ENCODE results near the gene MTAP.

MTAP gene

DNA sequence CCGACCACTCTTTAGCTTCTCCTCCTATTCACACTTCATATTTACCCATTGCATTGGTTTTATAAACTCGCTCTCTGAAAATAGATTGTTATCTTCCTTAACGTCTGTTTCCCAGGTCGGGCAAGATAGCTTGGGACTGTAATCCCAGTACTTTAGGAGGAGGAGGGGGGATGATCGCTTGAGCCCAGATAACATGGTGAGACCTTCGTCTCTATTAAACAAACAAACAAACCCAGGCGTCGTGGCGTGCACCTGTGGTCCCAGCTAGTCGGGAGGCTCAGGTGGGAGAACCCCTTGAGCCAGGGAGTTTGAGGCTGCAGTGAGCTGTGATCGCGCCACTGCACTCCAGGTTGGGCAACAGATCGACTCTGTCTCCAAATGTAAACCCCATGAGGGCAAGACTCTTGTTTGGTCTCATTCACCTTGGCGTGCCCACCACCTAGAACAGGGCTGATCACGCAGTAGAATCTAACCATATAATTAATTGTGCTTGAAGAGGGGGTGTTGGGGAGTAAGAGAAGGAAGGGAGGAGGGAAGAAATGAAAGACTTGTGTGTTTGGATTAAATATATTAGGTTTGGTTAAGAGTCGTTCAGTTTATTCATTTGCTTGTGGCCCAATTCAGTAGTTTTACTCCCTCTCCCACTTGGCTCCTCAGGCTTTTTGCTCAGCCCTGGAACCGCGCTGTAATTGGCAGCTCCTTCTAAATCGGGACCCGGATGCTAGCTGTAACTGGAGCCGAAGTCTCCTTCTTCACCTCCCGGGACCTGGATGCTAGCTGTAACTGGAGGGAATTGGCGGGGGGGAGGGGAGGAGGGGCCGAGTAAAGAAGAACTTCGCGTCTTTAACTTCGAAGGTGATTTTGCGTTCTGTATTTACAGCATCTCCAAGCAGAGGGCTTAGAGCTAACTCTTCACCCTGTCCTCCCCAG lies 166.8 kb downstream of the MTAP start:
- no peak for DNase-seq (ENCODE audit: low read depth)

DNA sequence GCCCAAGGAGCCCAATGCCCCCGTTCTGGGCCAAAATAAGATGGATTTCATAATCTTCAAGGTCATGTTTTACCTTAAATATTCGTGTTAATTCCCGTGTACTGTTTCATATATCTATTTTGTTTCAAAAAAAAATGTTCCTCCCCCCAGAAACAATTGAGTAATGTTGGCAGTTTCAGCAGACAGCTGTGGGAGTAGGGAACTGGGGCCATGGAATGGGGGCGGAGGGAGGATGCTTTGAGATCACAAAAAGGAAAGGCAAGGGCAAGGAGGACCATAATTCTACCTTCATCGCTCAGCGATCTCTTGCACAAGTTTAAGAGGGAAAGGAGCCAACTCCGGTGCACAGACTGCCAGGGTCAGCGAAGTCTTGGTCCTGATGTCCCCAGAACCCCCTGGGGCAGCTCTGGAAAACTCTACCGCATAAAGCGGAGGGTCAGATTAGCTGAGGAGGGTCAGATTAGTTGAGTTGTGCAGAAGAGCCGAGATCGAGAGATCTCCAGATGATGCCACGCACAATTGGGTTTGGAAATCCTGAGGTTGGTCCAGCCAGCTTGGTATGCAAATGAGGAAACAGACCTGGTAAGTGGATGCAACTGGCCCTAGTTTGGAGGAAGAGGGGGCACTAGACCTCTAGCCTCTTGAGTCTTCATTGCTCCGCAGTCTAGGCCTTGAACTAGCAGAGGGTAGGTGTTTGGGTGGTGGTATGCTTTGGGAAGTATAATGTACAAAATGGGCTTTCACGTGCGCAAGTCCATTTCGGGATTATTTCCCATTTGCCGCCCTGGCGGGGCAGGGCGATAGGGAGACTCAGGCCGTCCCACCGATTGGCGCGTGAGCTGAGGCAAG lies 167.7 kb downstream of the MTAP start:
- DNase-seq (ENCODE audit: low read depth): no peak

DNA sequence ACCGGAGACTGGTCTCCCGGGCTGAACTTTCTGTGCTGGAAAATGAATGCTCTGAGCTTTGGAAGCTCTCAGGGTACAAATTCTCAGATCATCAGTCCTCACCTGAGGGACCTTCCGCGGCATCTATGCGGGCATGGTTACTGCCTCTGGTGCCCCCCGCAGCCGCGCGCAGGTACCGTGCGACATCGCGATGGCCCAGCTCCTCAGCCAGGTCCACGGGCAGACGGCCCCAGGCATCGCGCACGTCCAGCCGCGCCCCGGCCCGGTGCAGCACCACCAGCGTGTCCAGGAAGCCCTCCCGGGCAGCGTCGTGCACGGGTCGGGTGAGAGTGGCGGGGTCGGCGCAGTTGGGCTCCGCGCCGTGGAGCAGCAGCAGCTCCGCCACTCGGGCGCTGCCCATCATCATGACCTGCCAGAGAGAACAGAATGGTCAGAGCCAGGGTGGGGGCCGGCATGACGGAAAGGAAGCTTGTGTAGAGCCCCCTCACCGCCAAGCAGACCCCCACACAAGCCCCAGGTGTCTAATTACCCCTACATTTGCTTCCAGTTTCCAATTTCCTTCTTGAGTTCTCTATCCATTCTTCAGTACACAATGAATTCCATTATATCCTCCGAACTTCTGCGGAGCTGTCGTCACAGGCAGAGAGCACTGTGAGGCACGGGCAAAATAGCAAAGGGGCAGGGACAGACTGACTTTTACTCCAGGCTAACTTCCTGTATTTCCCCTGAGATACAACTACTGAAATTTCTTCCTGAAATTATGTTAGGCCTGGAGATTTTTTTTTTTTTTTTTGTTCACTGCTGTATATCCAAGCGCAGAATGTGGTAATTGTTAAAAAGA lies 168.6 kb downstream of the MTAP start:
- DNase-seq (ENCODE audit: low read depth): no peak

DNA sequence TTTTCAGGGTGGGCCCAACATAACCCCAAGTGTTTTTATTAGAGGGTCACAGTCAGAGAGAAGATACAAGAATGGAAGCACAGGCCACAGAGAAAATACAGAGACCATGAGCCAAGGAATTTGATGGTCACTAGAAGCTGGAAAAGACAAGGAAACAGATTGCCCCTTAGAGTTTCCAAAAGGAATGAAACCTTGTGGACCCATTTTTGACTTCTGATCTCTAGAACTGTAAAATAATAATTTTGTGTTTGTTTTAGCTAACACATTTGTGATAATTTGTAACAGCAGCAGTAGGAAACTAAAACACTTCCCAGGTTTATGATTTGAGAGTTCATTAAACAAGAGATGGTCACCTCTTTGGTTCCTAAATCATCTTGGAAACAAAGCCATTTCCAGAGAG lies 169.9 kb downstream of the MTAP start:
- no peak for DNase-seq (ENCODE audit: low read depth)

DNA sequence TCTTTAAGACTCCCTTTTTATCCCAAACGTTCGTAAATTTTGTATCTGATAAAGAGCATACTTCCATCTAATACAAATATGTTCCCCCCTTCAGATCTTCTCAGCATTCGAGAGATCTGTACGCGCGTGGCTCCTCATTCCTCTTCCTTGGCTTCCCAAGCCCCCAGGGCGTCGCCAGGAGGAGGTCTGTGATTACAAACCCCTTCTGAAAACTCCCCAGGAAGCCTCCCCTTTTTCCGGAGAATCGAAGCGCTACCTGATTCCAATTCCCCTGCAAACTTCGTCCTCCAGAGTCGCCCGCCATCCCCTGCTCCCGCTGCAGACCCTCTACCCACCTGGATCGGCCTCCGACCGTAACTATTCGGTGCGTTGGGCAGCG lies 171.9 kb downstream of the MTAP start:
- DNase-seq (ENCODE audit: low read depth): no peak

DNA sequence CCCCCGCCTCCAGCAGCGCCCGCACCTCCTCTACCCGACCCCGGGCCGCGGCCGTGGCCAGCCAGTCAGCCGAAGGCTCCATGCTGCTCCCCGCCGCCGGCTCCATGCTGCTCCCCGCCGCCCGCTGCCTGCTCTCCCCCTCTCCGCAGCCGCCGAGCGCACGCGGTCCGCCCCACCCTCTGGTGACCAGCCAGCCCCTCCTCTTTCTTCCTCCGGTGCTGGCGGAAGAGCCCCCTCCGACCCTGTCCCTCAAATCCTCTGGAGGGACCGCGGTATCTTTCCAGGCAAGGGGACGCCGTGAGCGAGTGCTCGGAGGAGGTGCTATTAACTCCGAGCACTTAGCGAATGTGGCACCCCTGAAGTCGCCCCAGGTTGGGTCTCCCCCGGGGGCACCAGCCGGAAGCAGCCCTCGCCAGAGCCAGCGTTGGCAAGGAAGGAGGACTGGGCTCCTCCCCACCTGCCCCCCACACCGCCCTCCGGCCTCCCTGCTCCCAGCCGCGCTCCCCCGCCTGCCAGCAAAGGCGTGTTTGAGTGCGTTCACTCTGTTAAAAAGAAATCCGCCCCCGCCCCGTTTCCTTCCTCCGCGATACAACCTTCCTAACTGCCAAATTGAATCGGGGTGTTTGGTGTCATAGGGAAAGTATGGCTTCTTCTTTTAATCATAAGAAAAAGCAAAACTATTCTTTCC lies 172.4 kb downstream of the MTAP start:
- peak; percentile 29 for DNase-seq (ENCODE audit: low read depth)

DNA sequence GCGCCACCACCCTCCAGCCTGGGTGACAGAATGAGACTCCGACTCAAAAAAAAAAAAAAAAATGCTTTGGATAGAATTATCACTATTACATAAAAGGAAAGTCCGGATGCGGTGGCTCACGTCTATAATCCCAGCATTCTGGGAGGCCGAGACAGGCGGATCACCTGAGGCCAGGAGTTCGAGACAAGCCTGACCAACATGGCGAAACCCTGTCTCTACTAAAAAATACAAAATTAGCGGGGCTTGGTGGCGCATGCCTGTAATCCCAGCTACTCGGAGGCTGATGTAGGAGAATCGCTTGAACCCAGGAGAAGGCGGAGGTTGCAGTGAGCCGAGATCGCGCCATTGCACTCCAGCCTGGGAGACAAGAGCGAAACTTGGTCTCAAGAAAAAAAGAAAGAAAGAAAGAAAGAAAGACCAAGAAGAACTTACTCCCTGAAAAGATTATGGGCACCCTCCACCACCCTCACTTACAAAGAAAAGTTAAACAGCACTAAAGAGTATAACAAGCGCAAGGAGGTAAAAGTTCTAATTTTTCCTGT lies 174.0 kb downstream of the MTAP start:
- no peak for DNase-seq (ENCODE audit: low read depth)

DNA sequence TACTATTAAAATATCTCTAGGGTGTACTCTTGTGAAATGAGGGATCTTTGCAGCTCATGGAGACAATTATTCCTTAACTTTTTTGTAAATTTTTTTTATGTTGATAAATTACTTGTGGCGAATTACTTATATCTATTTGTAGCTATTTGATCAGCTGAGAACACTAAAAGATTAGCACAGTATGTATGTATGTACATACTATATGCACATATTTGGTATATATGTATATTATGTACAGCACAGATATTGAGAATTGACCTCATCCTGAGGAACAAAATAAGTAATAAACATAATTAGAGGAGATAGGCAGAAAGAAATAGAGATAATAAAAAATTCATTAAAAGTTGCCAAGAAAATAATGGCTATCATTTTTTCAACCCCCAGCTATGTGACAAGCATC lies 180.0 kb downstream of the MTAP start:
- no peak for DNase-seq (ENCODE audit: low read depth)

DNA sequence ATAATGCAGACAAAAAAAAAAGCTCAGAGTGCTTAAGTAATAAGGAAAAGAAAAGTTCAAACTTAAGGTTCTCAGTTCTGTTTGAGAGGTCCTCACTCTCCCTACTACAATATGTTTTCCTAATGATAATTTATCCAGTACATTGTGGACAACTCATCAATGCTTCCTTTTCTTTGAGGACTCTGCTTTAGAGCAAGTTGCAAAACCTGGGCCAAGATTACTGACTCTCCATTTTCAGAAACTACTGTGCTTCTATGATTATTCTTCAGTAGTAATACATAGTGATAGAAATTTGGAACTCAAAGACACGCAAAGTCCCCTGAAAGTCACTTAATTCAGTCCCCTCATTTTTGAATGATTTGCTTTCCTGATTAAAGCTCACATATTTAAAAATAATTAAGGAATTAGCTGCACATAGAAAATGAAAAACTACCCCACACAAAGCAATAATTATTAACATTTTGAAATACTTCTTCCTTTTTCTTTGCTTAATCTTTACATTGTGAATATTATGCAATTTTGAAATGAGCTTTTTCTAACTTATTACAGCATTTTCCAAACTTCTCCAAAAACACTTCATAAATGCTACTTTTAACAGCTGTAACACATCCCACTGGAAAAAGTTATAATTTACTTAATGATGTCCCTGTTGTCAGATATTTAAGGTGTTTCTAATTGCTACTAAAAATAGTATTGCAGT lies 180.6 kb downstream of the MTAP start:
- no peak for DNase-seq (ENCODE audit: low read depth)

DNA sequence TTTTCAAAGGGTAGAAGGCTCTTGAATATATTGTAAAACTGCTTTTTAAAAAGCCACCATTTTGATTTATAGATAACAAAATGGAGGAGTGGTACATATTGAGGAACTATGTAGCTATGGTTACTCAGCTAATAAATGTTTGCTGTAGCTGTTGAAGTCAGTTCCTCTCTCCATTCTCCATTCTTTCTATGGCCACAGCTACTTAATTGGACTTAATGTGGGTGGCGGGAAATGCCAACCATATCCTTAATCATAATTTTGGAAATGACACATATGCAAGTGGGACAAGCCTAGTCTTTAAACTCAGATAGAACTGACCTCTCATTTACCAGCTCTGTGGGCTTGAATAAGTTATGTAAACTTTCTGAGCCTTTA lies 181.1 kb downstream of the MTAP start:
- DNase-seq (ENCODE audit: low read depth): no peak

DNA sequence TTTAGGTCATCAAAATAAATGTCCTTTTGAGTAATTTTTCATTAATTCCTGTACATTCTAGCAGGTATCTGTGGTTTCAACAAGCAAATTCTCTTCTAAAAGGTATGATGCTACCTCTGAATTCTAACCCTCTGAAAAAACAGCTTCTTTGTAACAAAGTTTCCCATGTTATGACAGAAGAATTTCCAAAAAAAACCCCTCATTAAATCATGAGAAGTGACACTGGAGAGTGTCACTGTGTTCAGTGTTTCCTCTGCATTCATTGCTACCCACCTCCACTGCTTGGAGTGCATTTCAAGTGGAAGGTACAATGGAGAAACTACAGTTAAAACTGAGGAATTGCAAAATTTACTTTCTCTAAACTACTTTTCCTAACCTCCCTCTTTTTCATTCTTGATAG lies 181.7 kb downstream of the MTAP start:
- DNase-seq (ENCODE audit: low read depth): no peak

DNA sequence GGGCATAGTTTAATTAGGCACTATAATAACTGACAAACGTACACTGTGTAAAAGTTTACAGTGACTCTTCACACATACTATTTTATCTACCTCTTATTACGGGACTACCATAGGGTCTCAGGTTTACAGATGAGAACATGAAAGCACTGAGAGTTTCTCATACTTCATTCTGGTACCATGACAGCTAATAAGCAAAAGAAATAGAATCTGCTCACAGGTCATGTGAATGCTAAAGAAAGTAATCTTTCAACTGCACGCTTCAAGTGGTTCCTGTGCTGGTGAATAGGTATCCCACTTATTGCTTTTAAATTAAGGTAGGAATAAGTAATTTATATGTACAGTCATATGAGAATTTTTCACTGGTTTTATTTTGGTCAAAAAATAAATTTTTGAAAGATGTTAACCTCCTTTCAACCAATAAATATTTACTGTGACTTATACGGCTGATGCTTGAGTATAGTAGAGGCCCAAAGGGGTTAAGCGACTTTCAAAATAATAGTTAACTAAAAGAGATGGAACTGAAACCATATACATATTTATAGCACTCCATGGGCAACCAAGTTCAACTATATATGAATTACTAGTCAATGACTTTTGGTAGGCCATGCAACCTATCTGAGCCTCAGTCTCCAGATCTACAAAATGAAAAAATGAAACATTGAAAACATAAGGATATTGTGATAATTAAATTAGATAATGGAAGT lies 183.7 kb downstream of the MTAP start:
- DNase-seq (ENCODE audit: low read depth): no peak

Data from amniotic epithelial cell (primary cell).